Stimulated activated effector memory CD8-positive, alpha-beta T cell treated with anti-CD3 and anti-CD28 coated beads, Interleukin-12 subunit alpha, Interleukin-12 subunit beta, amount 100 ng/mL, for 72 hours (primary cell): Measurements from ENCODE around the gene CHST6.
"Not testable (repeated sequence)": the region's sequence is repeated elsewhere in the genome, so short reads cannot be mapped to it uniquely, and the experiment has no call there.

Experiments
- ATAC-seq: fragments of 150-1000 bp; cut with Tn5 transposase; 2 replicates; pipeline ENCODE4 v1.10.0; 2021
- DNase-seq, 2 donors: peaks; one replicate each; pipeline ENCODE4 v3.0.0; 2021 to 2022; ENCODE audit warnings: low spot score in 2 of 2
- H3K27ac Mint-ChIP-seq: one replicate; pipeline ENCODE4 v1.8.0; 2022; ENCODE audit warnings: mild to moderate bottlenecking, mixed read lengths
- H3K36me3 Mint-ChIP-seq: one replicate; pipeline ENCODE4 v1.8.0; 2022; ENCODE audit warnings: mild to moderate bottlenecking, mixed read lengths
- H3K4me1 Mint-ChIP-seq: one replicate; pipeline ENCODE4 v1.8.0; 2022; ENCODE audit warnings: mixed read lengths
- H3K4me3 Mint-ChIP-seq: one replicate; pipeline ENCODE4 v1.8.0; 2022; ENCODE audit warnings: mild to moderate bottlenecking, mixed read lengths
- H3K9me3 Mint-ChIP-seq: one replicate; pipeline ENCODE4 v1.8.0; 2022; ENCODE audit warnings: mixed read lengths

Gene CHST6

DNA sequence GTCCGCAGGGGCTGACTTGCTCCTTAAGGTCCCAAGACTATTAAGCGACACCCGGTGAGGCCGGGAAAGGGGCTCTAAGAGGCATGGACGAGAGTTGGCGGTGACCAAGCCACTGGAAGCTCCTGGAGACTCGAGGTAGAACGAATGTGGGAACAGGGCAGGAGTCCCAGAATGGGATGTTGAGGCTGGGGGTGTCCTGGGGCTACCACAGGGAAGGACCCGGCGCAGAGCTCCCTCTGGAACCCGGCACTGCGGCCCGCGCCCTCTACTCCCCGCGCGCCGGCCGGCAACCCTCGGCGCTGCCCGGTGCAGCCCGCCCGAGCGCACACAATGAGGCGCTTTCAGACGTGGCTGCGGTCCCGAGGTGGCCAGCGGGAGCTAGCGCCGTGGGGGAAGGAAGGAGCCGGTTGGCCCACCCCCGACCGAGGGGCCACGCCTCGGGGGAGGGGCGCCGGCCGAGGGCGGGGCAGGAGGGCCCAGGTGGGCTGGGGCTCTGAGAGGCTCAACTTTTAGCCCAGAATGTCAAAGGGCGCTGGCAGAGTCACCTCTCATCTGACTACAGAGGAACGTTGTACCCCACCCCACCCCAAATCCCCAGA, at the start of gene CHST6:
TSS of gene CHST6 (minus strand) at position 366 of the 599 bp plus-strand sequence. CDS start 15,613 bp downstream, outside the sequence.
- peak within 1 kb of the TSS; percentile 67 for H3K4me3 Mint-ChIP-seq
- peaks cover 7% of the 10 kb centered on the region for H3K4me1 Mint-ChIP-seq
- no peaks in the 10 kb centered on the region for H3K36me3 Mint-ChIP-seq
- DNase-seq (peak in 1 of 2 donors; percentile 56), ATAC-seq (peak; percentile 81)
- no peaks in the 10 kb centered on the region for H3K9me3 Mint-ChIP-seq
- peak within 1 kb of the TSS; percentile 48 for H3K27ac Mint-ChIP-seq

DNA sequence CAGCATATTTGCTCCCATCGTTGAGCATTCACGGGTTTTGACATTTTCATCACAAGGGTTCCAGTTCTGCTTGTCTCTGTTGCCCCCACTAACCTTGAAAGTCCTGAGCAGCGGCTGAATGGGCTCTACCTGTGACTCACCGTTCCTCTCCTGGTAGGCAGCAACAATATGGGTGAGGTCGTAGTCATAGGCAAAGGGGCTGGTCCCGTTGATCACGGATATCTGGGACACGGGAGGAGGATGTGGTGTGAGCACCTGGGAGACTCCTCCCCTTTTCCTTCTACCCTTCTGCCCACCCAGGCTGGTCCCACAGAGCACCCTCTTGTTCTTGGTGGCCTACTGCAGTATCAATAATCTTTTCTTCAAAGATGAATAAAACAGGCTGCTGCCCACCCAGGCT, 47.2 kb upstream of the CHST6 start:
- not testable (repeated sequence) for H3K4me3 Mint-ChIP-seq, H3K9me3 Mint-ChIP-seq, H3K36me3 Mint-ChIP-seq, ATAC-seq, H3K4me1 Mint-ChIP-seq, H3K27ac Mint-ChIP-seq, DNase-seq

DNA sequence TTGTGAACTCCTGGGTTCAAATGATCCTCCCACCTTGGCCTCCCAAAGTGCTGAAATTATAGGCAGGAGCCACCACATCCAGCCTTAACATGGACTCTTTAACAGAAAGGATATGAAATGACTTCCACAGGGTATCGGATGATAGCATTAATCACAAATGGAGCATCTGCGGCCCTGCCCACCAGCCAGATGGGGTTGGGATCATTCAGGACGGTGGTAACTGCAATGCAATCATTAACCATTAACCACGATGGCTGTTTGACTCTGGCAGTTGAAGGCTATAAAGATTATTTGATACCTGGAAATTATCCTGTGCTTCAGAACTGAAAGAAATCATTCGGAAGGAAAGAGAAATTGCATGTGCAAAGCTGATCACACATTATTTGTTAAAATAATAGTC, 46.0 kb upstream of the CHST6 start:
- H3K4me3 Mint-ChIP-seq = no peak overlapping the region

DNA sequence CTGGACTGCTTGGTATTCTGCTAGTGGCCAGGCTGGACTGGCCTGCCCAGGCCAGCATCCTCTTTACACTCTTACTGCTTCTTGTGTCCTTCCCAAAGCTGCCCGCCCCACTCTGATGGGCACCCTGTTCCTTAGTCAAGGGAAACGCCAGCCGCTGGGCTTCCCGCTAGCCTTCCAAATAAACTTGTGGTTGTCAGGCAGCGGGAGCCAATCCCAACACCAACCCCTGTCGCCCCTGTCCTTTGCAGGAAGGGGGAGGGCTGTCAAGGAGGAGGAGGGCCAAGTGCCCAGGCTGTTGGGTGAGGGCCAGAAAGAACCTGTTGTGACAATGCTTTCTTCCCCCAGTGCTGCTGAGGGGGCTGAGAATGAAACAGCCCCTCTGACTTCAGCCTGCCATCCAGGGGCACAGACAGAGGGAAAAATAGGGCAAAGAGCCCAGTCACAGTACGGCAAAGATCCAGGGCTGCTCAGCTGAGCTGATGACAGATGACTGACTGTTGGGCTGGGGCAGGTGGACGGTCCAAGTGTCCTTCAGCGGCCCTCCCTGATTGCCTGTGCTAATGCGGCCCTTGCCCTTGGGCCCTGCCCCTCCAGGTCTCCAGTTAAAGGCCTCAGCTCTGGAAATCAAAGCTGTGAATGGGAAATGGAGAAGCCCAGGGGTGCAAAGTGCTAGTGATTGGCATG, 43.8 kb upstream of the CHST6 start:
- H3K27ac Mint-ChIP-seq = not testable (repeated sequence)

More for the DNA sequence above, 46.0 kb upstream of the CHST6 start:
- Mint-ChIP-seq H3K27ac (no peak overlapping the region), H3K36me3 (peaks cover 4% of the 10 kb centered on the region), H3K4me1 (no peaks in the 10 kb centered on the region), H3K9me3 (no peaks in the 10 kb centered on the region)
- DNase-seq = no peak
- no peak for ATAC-seq

DNA sequence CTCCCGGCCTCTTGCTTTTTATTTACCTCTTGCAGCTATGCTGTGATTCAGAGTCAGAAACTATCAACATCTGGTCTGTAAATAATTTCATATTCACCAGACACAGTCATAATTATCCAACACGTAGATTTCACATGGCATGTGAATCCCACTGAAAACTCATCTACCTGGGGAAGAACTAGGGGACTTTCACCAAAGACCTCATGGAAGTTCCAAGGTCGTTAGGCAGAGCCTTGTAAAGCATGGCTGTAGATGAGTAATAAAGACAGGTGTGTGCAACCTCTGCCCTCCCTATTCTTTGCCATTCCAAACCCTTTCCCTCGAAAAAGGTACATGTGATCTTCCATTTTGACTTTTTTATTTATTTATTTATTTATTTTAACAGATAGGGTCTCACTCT, 42.5 kb upstream of the CHST6 start:
- Mint-ChIP-seq H3K4me1 (no peaks in the 10 kb centered on the region), H3K9me3 (no peaks in the 10 kb centered on the region), H3K36me3 (no peaks in the 10 kb centered on the region), H3K27ac (no peak overlapping the region), H3K4me3 (no peak overlapping the region)
- no peak for ATAC-seq
- no peak for DNase-seq

More for the DNA sequence above, 43.8 kb upstream of the CHST6 start:
- not testable (repeated sequence) for H3K4me3 Mint-ChIP-seq, H3K9me3 Mint-ChIP-seq, ATAC-seq, H3K36me3 Mint-ChIP-seq, DNase-seq, H3K4me1 Mint-ChIP-seq

DNA sequence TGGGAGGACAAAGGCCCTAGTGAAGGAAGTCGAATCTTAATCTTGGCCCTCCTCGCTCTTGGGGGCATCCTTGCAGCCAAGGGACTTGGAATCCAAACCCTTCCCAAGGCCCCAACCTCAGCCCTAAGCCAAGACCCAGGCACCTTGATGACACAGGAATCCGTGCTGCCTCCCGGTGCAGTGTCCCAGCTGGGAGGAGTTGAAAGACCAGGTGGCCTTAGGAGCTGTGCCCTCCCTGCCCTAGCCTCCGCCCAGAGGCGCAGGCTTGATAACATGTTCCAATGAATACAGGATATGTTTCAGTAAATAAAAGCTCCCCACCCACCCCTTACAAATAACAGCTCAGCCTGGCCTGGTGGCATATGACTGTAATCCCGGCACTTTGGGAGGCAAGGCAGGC, 40.7 kb upstream of the CHST6 start, which contains the start of gene CHST5:
TSS of gene CHST5 (minus strand) at position 208 of the 400 bp plus-strand sequence. CDS start 5,724 bp downstream, outside the sequence.
- no peak within 1 kb of the TSS for H3K4me3 Mint-ChIP-seq
- no peaks in the 10 kb centered on the region for H3K4me1 Mint-ChIP-seq
- H3K27ac Mint-ChIP-seq = no peak within 1 kb of the TSS
- no peaks in the 10 kb centered on the region for H3K36me3 Mint-ChIP-seq
- no peaks in the 10 kb centered on the region for H3K9me3 Mint-ChIP-seq
- DNase-seq = no peak
- no peak for ATAC-seq

DNA sequence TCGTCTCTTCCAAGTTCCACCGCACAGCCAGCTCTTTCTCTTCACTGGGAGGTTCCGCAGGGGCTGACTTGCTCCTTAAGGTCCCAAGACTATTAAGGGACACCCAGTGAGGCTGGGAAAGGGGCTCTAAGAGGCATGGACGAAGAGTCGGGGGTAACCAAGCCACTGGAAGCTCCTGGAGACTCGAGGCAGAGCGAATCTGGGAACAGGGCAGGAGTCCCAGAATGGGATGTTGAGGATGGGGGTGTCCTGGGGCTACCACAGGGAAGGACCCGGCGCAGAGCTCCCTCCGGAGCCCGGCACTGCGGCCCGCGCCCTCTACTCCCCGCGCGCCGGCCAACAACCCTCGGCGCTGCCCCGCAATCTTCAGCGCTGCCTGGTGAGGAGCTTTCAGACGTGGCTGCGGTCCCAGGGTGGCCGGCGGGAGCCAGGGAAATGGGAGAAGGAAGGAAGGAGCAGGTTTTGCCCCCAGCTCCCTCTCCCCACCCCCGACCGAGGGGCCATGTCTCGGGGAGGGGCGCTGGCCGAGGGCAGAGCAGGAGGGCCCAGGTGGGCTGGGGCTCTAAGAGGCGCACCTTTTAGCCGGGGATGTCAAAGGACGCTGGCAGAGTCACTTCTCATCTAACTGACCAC, 40.1 kb upstream of the CHST6 start:
- no peak for ATAC-seq
- H3K9me3 Mint-ChIP-seq = no peaks in the 10 kb centered on the region
- H3K4me3 Mint-ChIP-seq = no peak overlapping the region
- no peak for DNase-seq
- no peak overlapping the region for H3K27ac Mint-ChIP-seq
- H3K36me3 Mint-ChIP-seq = no peaks in the 10 kb centered on the region
- no peaks in the 10 kb centered on the region for H3K4me1 Mint-ChIP-seq

DNA sequence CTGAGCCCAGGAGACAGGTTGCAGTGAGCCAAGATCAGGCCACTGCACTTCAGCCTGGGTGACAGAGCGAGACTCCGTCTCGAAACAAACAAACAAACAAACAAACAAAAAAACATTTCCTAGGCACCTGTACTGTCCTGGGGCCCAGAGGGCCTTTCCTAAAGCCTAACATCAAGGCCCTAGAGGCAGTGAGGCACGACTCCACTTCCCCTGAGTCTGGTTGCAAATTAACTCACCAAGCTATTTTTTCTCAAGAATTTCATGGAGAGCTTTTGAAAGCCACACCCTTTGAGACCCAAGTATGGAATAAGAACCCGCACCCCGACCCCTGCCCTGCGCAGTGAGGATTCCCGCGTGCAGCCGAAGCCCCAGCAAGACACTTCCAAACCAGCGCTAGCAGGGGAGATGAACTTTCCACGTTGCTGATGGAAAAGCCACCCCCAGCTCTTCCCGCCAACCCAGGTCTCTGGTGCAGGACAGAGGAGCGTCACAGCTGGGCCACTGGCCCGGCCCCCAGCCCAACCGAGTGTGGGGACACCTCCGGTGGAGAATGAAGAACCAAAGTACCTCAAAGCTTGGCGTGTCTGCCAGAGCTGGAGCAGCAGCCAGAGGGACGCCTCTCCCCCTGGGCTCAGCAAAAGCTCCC, 39.4 kb upstream of the CHST6 start:
- DNase-seq (no peak), ATAC-seq (no peak)
- Mint-ChIP-seq H3K9me3 (no peaks in the 10 kb centered on the region), H3K36me3 (no peaks in the 10 kb centered on the region), H3K4me3 (no peak overlapping the region), H3K27ac (no peak overlapping the region), H3K4me1 (no peaks in the 10 kb centered on the region)

DNA sequence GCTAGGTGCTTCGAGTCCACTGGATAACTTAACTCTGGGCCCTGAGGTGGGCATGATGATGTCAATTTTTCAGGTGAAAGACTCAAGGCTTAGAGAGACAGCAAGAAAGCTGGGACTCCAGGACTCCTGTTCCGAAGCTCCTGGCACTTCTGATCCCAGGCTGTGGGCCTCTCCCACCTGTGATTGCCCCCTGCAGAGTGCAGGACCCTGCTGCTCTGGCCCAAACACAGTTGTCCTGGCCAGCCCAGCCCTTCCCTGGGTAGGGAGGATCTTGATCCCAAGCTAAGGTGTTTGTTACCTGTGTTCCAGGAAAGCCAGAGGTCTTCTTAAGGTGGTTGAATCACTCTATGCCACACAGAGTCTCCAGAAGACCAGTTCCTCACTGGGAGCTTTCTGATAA, 37.5 kb upstream of the CHST6 start:
- Mint-ChIP-seq H3K4me3 (no peak overlapping the region), H3K36me3 (no peaks in the 10 kb centered on the region), H3K9me3 (no peaks in the 10 kb centered on the region), H3K4me1 (no peaks in the 10 kb centered on the region), H3K27ac (no peak overlapping the region)
- no peak for DNase-seq
- no peak for ATAC-seq

DNA sequence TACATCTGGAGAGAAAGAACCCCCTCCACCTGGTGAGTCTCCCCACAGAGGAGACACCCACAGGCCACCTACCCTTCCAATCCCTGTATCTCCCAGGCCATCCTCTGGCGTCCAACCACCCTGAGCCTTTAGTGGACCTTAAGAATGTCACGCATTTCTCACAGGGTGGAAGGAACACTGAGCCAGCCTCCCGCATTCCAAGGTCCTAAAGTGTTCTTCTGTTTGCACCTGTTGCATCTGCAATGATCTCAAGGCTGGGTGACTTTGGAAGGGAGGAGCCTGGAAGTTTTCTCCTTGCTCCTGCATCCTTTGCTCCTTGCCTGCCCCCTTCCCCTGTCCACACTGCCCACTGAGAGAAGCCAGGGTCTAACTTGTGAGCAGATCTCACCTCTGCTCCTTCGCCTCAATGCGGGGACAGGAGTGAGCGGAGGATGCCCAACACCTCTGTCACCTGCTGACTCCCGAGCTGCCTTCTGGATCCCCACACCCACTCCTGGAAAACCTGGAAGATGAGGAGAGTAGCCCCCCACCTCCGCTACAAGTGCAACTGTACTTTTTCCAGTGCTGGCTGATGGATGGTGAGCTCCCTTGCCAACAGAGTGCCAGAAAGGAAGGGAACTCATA, 37.0 kb upstream of the CHST6 start:
- ATAC-seq = no peak
- H3K9me3 Mint-ChIP-seq = no peaks in the 10 kb centered on the region
- DNase-seq = no peak
- H3K36me3 Mint-ChIP-seq = no peaks in the 10 kb centered on the region
- no peaks in the 10 kb centered on the region for H3K4me1 Mint-ChIP-seq
- no peak overlapping the region for H3K4me3 Mint-ChIP-seq
- H3K27ac Mint-ChIP-seq = no peak overlapping the region

DNA sequence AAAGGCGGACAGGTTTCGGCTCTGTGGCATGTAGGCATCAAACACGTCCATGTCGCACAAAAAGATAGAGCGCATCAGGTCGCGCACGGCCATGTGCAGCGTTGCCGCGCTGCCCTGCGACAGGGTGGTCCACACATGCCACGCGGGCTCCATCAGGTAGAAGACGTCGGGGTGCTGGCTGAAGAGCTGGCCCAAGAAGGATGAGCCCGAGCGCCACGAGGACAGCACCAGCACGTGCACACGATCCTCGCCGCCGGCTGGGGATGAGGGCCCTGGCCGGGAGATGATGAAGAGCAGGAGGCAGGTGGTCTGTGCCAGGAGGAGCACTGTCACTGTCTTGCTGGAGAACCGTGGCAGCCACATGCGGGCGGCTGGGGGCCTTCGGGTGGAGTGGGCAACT, 34.7 kb upstream of the CHST6 start:
- H3K9me3 Mint-ChIP-seq = no peaks in the 10 kb centered on the region
- no peak overlapping the region for H3K4me3 Mint-ChIP-seq
- no peaks in the 10 kb centered on the region for H3K36me3 Mint-ChIP-seq
- H3K4me1 Mint-ChIP-seq = no peaks in the 10 kb centered on the region
- H3K27ac Mint-ChIP-seq = no peak overlapping the region
- ATAC-seq (no peak), DNase-seq (no peak)

DNA sequence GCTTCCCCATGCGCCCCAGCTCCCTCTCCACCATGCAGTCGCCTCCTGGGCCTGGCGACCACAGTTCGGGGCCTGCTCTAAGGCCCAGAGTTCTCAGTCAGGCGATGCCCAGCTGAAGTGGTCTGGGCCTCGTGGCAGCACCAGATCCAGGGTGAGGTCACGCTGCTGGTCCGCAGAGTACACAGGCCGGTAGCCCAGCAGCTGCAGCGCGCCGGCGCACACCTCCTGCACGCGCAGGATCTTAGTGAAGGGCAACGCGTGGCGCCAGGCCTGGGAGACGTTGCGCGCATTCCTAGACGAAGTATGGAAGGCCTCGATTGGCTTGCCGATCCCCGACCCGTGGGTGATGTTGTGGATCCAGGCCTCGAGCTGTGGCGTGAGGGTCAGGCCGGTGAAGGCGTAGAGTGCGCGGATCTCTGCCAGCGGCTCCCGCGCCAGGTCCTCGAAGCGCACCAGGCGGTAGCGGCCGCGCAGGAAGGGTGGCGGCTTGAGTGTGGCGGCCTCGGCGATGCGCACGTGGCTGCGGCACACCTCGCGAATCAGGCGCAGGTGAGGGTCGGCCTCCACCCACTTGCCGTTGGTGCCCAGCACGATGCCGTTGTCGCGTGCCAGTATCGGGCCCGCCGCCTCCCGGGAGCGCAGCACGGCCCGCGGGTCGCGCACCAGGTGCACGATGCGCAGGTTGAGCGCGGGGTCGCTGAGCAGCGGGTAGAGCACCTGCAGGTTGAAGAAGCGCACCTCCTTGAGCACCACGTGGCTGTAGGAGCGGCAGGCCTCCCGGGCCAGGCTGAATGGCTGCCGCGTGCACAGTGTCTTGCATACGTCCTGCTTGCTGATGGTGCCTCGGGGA, 34.0 kb upstream of the CHST6 start:
- Mint-ChIP-seq H3K4me1 (no peaks in the 10 kb centered on the region), H3K36me3 (no peaks in the 10 kb centered on the region), H3K9me3 (no peaks in the 10 kb centered on the region), H3K4me3 (no peak overlapping the region), H3K27ac (no peak overlapping the region)
- ATAC-seq (no peak), DNase-seq (no peak)

DNA sequence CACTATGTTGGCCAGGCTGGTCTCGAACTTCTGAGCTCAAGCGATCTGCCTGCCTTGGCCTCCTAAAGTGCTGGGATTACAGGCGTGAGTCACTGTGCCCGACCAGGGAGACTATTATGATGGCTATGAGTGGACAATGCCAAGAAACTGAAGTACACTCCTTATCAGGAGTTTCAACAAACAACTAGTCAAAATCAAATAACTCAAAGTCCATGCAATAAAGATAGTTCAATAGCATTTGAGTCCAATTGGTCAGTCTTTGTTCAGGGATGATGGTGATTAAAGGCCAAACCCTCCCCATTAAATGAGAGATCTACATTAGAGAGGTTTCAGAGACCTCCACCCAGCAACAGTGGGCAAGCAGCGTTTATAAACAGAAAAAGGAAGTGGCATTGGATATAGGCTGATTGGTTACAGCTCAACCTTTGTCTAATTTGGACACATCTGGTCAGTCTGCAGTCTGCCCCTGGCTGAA, 32.6 kb upstream of the CHST6 start:
- no peaks in the 10 kb centered on the region for H3K36me3 Mint-ChIP-seq
- no peaks in the 10 kb centered on the region for H3K4me1 Mint-ChIP-seq
- H3K27ac Mint-ChIP-seq = no peak overlapping the region
- no peaks in the 10 kb centered on the region for H3K9me3 Mint-ChIP-seq
- H3K4me3 Mint-ChIP-seq = no peak overlapping the region
- DNase-seq (no peak), ATAC-seq (no peak)

DNA sequence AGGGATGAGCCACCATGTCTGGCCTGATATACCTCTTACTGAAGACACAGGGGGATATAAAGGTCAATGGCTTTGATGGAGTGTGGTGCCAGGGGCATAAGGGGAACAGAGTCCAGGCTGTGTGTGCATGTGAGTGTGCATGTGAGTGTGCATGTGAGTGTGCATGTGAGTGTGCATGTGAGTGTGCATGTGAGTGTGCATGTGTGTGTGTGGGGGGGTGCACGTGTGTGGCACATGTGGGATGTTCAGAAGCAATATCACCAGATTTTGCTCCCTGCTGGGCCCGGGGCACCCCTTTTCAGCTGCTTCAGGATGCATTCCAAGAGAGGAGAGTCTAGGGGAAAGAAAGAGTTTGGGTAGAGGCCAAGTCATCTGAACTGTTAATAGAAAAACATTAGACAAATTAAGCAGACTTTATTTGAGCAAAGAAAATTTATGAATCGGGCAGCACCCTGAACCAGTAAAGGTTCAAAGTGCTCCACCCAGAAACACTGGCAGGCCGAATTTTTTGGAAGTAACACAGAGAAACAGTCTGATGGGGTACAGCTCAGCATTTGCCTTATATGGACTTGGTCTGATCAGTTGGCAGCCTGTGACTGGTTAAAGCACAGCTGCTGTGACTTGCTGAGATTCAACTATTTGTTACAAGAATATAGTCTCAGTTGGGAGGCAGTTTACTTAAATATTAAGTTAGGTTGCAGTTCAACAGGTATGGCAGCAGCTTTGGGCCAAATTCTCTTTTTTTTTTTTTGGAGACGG, 31.0 kb upstream of the CHST6 start:
- Mint-ChIP-seq H3K9me3 (no peaks in the 10 kb centered on the region), H3K27ac (no peak overlapping the region), H3K36me3 (no peaks in the 10 kb centered on the region), H3K4me1 (no peaks in the 10 kb centered on the region), H3K4me3 (no peak overlapping the region)
- DNase-seq (no peak), ATAC-seq (no peak)
